Measurements from ENCODE around the gene KRTAP5-10.
"Not testable (repeated sequence)": the region's sequence is repeated elsewhere in the genome, so short reads cannot be mapped to it uniquely, and the experiment has no call there.

The KRTAP5-10 gene

DNA sequence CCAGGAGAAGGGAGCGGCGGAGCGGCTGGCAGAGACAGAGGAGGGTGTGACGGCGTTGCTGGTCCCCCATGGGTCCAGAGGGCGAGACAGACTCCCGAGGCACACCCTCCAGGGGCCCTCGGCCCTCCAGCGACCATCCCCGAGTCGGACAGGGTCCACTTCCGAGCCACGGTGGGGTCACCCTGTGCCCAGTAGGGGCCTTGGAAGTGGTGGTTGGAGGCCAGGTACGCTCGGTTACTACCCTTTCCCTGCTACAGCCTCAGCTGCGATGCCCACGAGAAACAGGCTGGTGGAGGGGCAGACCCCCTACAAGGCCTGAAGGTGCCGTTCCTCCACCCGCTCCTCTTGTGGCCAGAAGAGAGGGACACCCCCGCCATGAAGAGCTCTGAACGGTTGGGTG lies 42.9 kb downstream of the KRTAP5-10 start:
- DNase-seq (ENCODE audit: low read depth, low spot score): not testable (repeated sequence)

DNA sequence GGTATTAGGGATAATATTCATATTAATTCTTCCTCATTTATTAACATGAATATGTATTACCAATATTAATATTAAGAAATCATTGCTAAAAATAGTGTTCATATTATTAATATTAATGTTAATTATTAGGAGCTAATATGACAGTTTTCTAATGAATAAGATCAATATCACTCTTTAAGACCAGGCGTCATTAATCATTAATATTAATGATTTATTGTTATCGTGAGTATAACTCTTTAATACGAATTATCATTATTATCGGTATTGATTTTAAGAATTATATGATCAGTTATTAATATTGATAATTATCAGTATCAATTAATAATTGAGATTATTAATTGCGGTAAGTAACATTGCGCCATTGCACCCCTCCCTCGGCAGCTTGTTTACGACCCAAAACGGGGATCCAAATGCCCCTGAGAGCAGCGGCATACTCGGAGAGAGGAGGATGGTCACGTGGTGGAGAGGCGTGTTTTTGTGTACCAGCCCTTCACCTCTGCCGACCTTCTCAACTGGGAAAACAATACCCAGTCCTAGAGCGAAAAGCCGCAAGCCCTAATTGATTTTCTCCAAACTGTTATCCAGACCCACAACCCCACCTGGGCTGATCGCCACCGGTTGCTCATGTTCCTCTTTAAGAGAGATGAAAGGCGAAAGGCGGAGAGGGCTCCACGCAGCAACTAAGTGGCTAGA lies 46.0 kb downstream of the KRTAP5-10 start:
- not testable (repeated sequence) for DNase-seq (ENCODE audit: low read depth, low spot score)

DNA sequence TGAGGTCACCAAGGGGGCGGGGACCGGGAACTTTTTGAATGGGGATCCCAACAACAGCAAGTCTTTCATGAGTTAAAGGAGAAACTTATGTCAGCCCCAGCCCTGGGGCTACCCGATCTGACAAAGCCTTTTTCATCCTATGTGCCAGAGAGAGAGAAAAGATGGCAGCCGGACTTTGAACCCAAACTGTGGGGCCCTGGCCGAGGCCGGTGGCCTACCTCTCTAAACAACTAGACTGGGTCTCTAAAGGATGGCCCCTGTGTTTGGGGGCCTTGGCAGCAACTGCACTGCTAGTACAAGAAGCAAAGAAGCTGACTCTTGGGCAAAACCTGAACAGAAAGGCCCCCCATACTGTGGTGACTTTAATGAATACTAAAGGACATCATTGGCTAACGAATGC lies 48.6 kb downstream of the KRTAP5-10 start:
- DNase-seq (ENCODE audit: low read depth, low spot score): not testable (repeated sequence)

DNA sequence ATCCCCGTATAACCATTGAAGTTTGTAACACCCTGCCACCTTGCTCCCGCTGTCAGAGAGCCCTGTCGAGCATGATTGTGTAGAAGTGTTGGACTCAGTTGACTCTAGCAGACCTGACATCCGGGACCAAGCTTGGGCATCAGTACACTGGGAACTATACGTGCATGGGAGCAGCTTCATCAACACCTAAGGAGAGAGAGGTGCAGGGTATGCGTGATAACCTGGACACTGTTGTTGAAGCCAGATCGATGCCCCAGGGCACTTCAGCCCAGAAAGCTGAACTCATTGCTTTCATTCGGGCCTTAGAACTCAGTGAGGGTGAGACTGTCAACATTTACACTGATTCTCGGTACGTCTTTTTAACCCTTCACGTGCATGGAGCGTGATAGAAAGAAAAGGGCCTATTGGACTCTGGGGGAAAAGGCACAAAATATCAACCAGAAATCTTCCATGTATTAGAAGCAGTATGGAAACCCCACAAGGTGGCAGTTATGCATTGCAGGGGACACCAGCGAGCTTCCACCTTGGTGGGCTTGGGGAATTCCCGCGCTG lies 49.1 kb downstream of the KRTAP5-10 start:
- DNase-seq (ENCODE audit: low read depth, low spot score): not testable (repeated sequence)

DNA sequence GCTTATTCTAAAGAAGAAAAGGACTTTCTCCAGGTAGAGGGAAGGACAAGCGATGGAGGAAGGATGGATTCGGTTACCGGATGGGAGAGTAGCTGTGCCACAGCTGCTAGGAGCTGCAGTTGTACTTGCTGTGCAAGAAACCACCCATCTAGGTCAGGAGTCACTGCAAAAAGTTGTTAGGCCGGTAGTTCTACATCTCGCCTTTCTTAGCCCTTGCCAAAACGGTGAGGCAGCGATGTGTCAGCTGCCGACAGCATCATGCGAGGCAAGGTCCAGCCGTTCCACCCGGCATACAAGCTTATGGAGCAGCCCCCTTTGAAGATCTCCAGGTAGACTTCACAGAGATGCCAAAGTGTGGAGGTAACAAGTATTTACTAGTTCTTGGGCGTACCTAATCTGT lies 49.6 kb downstream of the KRTAP5-10 start:
- not testable (repeated sequence) for DNase-seq (ENCODE audit: low read depth, low spot score)
